ENCODE data around the gene OR4B1. TPM values are rescaled to one million over a fixed set of nuclear protein-coding genes. Genes with fewer than 3 reads are reported as not detected.

Gene OR4B1
- total RNA-seq, 4 donors from 2014 or later, result not detected

DNA sequence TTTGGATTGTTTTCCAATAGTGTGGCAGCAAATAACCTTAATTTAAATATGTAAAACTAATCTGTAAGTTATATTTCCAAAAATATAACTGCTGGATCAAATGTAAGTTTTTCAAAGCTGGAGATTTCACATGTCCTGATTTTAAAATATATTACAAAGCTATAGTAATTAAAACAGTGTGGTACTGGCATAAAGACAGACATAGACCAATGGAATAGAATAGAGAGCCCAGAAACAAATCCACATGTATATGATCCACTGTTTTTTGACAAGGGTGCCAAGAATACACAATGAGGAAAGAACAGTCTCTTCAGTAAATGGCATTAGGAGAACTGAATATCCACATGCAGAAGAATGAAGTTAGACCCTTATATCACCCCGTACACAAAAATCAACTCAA, 32.3 kb downstream of the OR4B1 start:
- intact Hi-C loops (cut with DNase I), result no loop called here
- Histone ChIP-seq H3K36me3 (no peaks in the 10 kb centered on the region), H3K4me1 (no peaks in the 10 kb centered on the region), H3K9me3 (no peaks in the 10 kb centered on the region), H3K4me3 (replicated peaks in 1 of 3) (no peak overlapping the region), H3K27me3 (no peaks in the 10 kb centered on the region), H3K27ac (no peak overlapping the region)
- 88 to 91% methylated on average over 1 of the region's 1 CpG for WGBS, 2 donors
- no peak for TF ChIP-seq POLR2A (IDR thresholded peaks at IDR 0.05)
- TF ChIP-seq, protein P1, sequence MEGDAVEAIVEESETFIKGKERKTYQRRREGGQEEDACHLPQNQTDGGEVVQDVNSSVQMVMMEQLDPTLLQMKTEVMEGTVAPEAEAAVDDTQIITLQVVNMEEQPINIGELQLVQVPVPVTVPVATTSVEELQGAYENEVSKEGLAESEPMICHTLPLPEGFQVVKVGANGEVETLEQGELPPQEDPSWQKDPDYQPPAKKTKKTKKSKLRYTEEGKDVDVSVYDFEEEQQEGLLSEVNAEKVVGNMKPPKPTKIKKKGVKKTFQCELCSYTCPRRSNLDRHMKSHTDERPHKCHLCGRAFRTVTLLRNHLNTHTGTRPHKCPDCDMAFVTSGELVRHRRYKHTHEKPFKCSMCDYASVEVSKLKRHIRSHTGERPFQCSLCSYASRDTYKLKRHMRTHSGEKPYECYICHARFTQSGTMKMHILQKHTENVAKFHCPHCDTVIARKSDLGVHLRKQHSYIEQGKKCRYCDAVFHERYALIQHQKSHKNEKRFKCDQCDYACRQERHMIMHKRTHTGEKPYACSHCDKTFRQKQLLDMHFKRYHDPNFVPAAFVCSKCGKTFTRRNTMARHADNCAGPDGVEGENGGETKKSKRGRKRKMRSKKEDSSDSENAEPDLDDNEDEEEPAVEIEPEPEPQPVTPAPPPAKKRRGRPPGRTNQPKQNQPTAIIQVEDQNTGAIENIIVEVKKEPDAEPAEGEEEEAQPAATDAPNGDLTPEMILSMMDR (IDR thresholded peaks at IDR 0.05), result no peak
- DNase-seq, result no peak

DNA sequence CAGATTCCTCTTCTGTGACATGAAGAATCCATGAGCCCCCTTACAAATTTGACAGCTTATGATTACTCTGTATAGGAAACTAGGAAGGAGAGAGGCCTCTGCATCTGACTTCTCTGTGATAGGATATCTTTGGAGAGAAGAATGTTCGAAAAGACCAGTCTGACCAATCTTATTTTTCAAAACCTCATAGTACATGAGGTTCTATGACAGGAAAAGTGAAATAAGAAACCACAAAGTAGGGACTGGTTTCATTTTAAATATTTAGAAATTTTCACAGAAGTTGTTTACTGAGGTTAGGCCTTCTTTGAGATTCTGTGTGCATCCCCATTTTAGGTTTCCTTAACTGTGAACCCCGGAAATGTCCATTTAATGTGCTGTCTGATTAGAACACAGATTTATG, 45.0 kb downstream of the OR4B1 start:
- H3K36me3 ChIP-seq, result no peaks in the 10 kb centered on the region
- DNase-seq, result no peak
- H3K4me3 ChIP-seq (replicated peaks in 1 of 3), result no peak overlapping the region
- 76% methylated on average over 2 of the region's 2 CpGs for WGBS, 2 donors
- TF ChIP-seq, protein P1 (IDR thresholded peaks at IDR 0.05), result no peak
- no peak for TF ChIP-seq POLR2A (IDR thresholded peaks at IDR 0.05)
- intact Hi-C loops (cut with DNase I), result no loop called here
- H3K27me3 ChIP-seq, result no peaks in the 10 kb centered on the region
- no peak overlapping the region for H3K27ac ChIP-seq
- H3K9me3 ChIP-seq, result no peaks in the 10 kb centered on the region
- H3K4me1 ChIP-seq, result no peaks in the 10 kb centered on the region

DNA sequence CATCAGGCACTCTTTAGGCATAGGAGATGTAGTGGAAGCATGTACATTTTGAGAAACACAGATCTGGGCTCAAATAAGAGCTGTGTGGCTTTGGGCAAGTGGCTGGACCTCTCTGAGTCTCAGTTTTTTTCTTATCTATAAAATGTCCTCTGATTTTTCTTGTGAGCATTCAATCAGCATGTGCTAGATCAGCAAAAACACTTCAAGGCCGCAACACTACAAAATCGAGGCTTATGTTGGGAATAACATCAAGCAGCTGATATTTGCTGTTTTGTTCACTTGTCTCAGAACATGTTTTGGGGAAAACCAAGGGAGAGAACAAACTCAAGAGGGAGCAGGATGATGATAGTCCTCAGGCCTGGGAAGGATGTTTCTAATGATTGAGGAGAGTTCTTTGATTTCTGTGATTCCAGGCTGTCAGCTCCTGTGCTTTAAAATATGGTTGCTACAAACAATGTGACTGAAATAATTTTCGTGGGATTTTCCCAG, 46.9 kb downstream of the OR4B1 start, which contains the start of gene OR4X1:
OR4X1 (plus strand) TSS at position 439 of the 489 bp plus-strand sequence; CDS start at position 439, 0 bp downstream.
- DNase-seq, result no peak
- H3K27me3 ChIP-seq, result no peaks in the 10 kb centered on the region
- TF ChIP-seq POLR2A (IDR thresholded peaks at IDR 0.05), result no peak
- TF ChIP-seq, protein P1 (IDR thresholded peaks at IDR 0.05), result no peak
- WGBS, 2 donors, result 26 to 29% methylated on average over 3 of the region's 3 CpGs
- H3K9me3 ChIP-seq, result no peaks in the 10 kb centered on the region
- intact Hi-C loops (cut with DNase I), result no loop called here
- H3K4me1 ChIP-seq, result no peaks in the 10 kb centered on the region
- H3K36me3 ChIP-seq, result no peaks in the 10 kb centered on the region
- no peak within 1 kb of the TSS for H3K27ac ChIP-seq
- H3K4me3 ChIP-seq (replicated peaks in 1 of 3), result no peak within 1 kb of the TSS

Other genes starting within 250 kb of the OR4B1 start
- 10 to 100 TPM; 45.4 to 81.9 (median 58.6) TPM for gene PTPRJ, start 236.3 kb upstream of the OR4B1 start, total RNA-seq
- gene OR4X2, start 28.3 kb downstream of the OR4B1 start, total RNA-seq, result not detected
- gene OR4X1, start 47.1 kb downstream of the OR4B1 start, total RNA-seq, result not detected
- gene OR4S1, start 89.4 kb downstream of the OR4B1 start, total RNA-seq, result not detected
- not detected for gene OR4C3, start 108.1 kb downstream of the OR4B1 start, total RNA-seq
- gene OR4C5, start 149.7 kb downstream of the OR4B1 start, total RNA-seq, result not detected